Neural progenitor cell (in vitro differentiated cells): ENCODE data around the gene VEGFA. TPM values are rescaled to one million over a fixed set of nuclear protein-coding genes. Genes with fewer than 3 reads are reported as not detected.

ENCODE experiments used
- DNase-seq: peaks from one replicate; pipeline ENCODE4 v3.0.0-alpha.2; 2016; ENCODE audit warnings: low spot score
- H2AFZ ChIP-seq: fragments of 200-600 bp; sonication (generic); replicated peaks from 2 replicates; pipeline ENCODE4 v1.6.1; 2016; ENCODE audit warnings: antibody characterized with exemption
- H3F3A ChIP-seq: fragments of 200-600 bp; sonication (generic); 2 replicates; pipeline ENCODE4 v1.6.1; 2016; ENCODE audit warnings: antibody characterized with exemption, low read depth
- H3K27ac ChIP-seq: fragments of 200-600 bp; sonication (generic); 2 replicates; pipeline ENCODE4 v1.5.1; 2016; ENCODE audit warnings: mild to moderate bottlenecking
- H3K27me3 ChIP-seq: fragments of 200-600 bp; sonication (generic); 2 replicates; pipeline ENCODE4 v1.6.1; 2016; ENCODE audit warnings: mild to moderate bottlenecking, moderate library complexity
- H3K36me3 ChIP-seq: fragments of 200-600 bp; sonication (generic); 2 replicates; pipeline ENCODE4 v1.5.1; 2016
- H3K4me1 ChIP-seq: fragments of 200-600 bp; sonication (generic); 2 replicates; pipeline ENCODE4 v1.6.1; 2016; ENCODE audit warnings: mixed run types
- H3K4me2 ChIP-seq: fragments of 200-600 bp; sonication (generic); 2 replicates; pipeline ENCODE4 v1.6.1; 2016
- H3K4me3 ChIP-seq: fragments of 200-600 bp; sonication (generic); 2 replicates; pipeline ENCODE4 v1.5.1; 2016
- H3K79me2 ChIP-seq: fragments of 200-600 bp; sonication (generic); 2 replicates; pipeline ENCODE4 v1.6.1; 2016; ENCODE audit warnings: low read depth
- H3K9ac ChIP-seq: fragments of 200-600 bp; sonication (generic); 2 replicates; pipeline ENCODE4 v1.6.1; 2016
- H3K9me3 ChIP-seq: fragments of 200-600 bp; sonication (generic); 2 replicates; pipeline ENCODE4 v1.5.1; 2016; ENCODE audit warnings: low read depth
- H4K20me1 ChIP-seq: fragments of 200-600 bp; sonication (generic); 2 replicates; pipeline ENCODE4 v1.6.1; 2016; ENCODE audit warnings: low read depth
- H3K27ac Mint-ChIP-seq: 3 replicates; pipeline ENCODE4 v1.8.0; 2021; ENCODE audit warnings: mixed read lengths
- H3K27me3 Mint-ChIP-seq: 2 replicates; pipeline ENCODE4 v1.8.0; 2022; ENCODE audit warnings: low read depth, mild to moderate bottlenecking, inconsistent platforms, moderate library complexity, mixed read lengths; ENCODE audit not compliant: insufficient read depth
- H3K36me3 Mint-ChIP-seq: 3 replicates; pipeline ENCODE4 v1.8.0; 2021; ENCODE audit warnings: mixed read lengths
- H3K4me1 Mint-ChIP-seq: 3 replicates; pipeline ENCODE4 v1.8.0; 2021; ENCODE audit warnings: mixed read lengths
- H3K4me3 Mint-ChIP-seq: 3 replicates; pipeline ENCODE4 v1.8.0; 2021; ENCODE audit warnings: mild to moderate bottlenecking, moderate library complexity, mixed read lengths
- H3K9me3 Mint-ChIP-seq: 3 replicates; pipeline ENCODE4 v1.8.0; 2020; ENCODE audit warnings: mixed read lengths
- EZH2 ChIP-seq: fragments of 200-600 bp; sonication (generic); IDR thresholded peaks from 2 replicates; pipeline ENCODE4 v1.6.1; 2017; ENCODE audit warnings: antibody characterized with exemption, mild to moderate bottlenecking, moderate library complexity
- EZH2phosphoT487 ChIP-seq: fragments of 200-600 bp; sonication (generic); IDR thresholded peaks from 2 replicates; pipeline ENCODE4 v1.6.1; 2017; ENCODE audit warnings: antibody characterized with exemption
- total RNA-seq: library from RNA; depleted of rRNA; stranded (reverse); fragments of >200 nt; gene quantifications from 2 replicates; pipeline ENCODE4 v1.2.3, GENCODE V29; 2015; ENCODE audit warnings: low replicate concordance
- TF ChIP-seq, protein P1 (sequence below): fragments of 200-600 bp; sonication (generic); IDR thresholded peaks from 2 replicates; pipeline ENCODE4 v1.5.1; 2017; ENCODE audit warnings: antibody characterized with exemption, mild to moderate bottlenecking

Gene VEGFA
- total RNA-seq, 1 donor from 2014 or later, result 49.6 TPM

DNA sequence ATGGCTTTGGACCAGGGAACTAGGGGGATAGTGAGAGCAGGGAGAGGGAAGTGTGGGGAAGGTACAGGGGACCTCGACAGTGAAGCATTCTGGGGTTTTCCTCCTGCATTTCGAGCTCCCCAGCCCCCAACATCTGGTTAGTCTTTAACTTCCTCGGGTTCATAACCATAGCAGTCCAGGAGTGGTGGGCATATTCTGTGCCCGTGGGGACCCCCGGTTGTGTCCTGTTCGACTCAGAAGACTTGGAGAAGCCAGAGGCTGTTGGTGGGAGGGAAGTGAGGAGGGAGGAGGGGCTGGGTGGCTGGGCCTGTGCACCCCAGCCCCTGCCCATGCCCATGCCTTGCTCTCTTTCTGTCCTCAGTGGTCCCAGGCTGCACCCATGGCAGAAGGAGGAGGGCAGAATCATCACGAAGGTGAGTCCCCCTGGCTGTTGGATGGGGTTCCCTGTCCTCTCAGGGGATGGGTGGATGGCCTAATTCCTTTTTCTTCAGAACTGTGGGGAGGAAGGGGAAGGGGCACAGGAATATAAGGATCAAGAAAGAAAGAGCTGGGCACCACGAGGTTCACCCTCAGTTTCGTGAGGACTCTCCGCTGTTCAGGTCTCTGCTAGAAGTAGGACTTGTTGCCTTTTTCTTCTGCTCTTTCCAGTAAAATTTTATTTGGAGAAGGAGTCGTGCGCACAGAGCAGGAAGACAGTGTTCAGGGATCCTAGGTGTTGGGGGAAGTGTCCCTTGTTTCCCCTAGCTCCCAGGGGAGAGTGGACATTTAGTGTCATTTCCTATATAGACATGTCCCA is 4.2 kb downstream of the VEGFA start:
- peaks cover 16% of the 10 kb centered on the region for H3K27me3 Mint-ChIP-seq
- Histone ChIP-seq H3K27ac (no peak overlapping the region), H3K36me3 (no peaks in the 10 kb centered on the region), H4K20me1 (peaks cover 85% of the 10 kb centered on the region), H3K9ac (no peak overlapping the region), H3K4me3 (peak overlapping the region; percentile 27), H3K9me3 (no peaks in the 10 kb centered on the region), H2AFZ (no peak overlapping the region), H3K79me2 (peaks cover 70% of the 10 kb centered on the region), H3F3A (peaks cover 23% of the 10 kb centered on the region), H3K27me3 (peaks cover 5% of the 10 kb centered on the region), H3K4me2 (peak overlapping the region; percentile 99), H3K4me1 (peaks cover 31% of the 10 kb centered on the region)
- H3K27ac Mint-ChIP-seq, result peak overlapping the region; percentile 84
- H3K4me1 Mint-ChIP-seq, result peaks cover 38% of the 10 kb centered on the region
- no peak for DNase-seq
- TF ChIP-seq, protein P1, sequence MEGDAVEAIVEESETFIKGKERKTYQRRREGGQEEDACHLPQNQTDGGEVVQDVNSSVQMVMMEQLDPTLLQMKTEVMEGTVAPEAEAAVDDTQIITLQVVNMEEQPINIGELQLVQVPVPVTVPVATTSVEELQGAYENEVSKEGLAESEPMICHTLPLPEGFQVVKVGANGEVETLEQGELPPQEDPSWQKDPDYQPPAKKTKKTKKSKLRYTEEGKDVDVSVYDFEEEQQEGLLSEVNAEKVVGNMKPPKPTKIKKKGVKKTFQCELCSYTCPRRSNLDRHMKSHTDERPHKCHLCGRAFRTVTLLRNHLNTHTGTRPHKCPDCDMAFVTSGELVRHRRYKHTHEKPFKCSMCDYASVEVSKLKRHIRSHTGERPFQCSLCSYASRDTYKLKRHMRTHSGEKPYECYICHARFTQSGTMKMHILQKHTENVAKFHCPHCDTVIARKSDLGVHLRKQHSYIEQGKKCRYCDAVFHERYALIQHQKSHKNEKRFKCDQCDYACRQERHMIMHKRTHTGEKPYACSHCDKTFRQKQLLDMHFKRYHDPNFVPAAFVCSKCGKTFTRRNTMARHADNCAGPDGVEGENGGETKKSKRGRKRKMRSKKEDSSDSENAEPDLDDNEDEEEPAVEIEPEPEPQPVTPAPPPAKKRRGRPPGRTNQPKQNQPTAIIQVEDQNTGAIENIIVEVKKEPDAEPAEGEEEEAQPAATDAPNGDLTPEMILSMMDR, result no peak
- TF ChIP-seq EZH2 (no peak), EZH2phosphoT487 (no peak)
- H3K9me3 Mint-ChIP-seq, result peaks cover 2% of the 10 kb centered on the region
- H3K4me3 Mint-ChIP-seq, result peak overlapping the region; percentile 99
- H3K36me3 Mint-ChIP-seq, result peaks cover 29% of the 10 kb centered on the region

DNA sequence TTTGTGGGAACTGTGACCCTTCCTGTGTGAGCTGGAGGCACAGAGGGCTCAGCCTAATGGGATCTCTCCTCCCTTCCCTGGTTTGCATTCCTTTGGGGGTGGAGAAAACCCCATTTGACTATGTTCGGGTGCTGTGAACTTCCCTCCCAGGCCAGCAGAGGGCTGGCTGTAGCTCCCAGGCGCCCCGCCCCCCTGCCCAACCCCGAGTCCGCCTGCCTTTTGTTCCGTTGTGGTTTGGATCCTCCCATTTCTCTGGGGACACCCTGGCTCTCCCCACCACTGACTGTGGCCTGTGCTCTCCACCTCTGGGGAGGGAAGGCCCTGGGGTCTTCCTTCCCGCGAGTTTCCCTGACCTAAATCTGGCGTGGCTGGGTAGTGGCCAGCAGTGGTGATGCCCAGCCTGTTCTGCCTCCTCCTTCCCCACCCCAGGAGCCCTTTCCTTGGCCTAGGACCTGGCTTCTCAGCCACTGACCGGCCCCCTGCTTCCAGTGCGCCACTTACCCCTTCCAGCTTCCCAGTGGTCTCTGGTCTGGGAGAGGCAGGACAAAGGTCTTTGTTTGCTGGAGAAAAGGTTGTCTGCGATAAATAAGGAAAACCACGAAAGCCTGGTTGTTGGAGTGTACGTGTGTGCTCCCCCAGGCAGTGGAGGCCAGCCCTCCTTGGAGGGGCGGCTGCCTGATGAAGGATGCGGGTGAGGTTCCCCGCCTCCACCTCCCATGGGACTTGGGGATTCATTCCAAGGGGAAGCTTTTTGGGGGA is 4.9 kb downstream of the VEGFA start:
- Histone ChIP-seq H2AFZ (no peak overlapping the region), H3K4me3 (peak overlapping the region; percentile 28), H3K36me3 (no peaks in the 10 kb centered on the region), H3K4me1 (peaks cover 31% of the 10 kb centered on the region), H3K9ac (no peak overlapping the region), H3K27ac (no peak overlapping the region), H3K79me2 (peaks cover 70% of the 10 kb centered on the region), H3K9me3 (no peaks in the 10 kb centered on the region), H3F3A (peaks cover 23% of the 10 kb centered on the region), H3K4me2 (peak overlapping the region; percentile 99), H3K27me3 (peaks cover 5% of the 10 kb centered on the region), H4K20me1 (peaks cover 86% of the 10 kb centered on the region)
- Mint-ChIP-seq H3K36me3 (peaks cover 32% of the 10 kb centered on the region), H3K27ac (no peak overlapping the region), H3K4me3 (peak overlapping the region; percentile 99), H3K9me3 (peaks cover 2% of the 10 kb centered on the region), H3K27me3 (peaks cover 14% of the 10 kb centered on the region), H3K4me1 (peaks cover 31% of the 10 kb centered on the region)
- peak; percentile 93 for DNase-seq
- no peak for TF ChIP-seq EZH2phosphoT487
- TF ChIP-seq, protein P1, result peak; percentile 79

GRCh38 chr6:43775535-43775885 is 5.5 kb downstream of the VEGFA start:
- Histone ChIP-seq H3K27me3 (peaks cover 5% of the 10 kb centered on the region), H3K9ac (no peak overlapping the region), H3K9me3 (no peaks in the 10 kb centered on the region), H3K36me3 (no peaks in the 10 kb centered on the region), H3F3A (peaks cover 18% of the 10 kb centered on the region), H3K4me3 (no peak overlapping the region), H4K20me1 (peaks cover 87% of the 10 kb centered on the region), H2AFZ (no peak overlapping the region), H3K4me2 (peak overlapping the region; percentile 99), H3K4me1 (peaks cover 31% of the 10 kb centered on the region), H3K27ac (no peak overlapping the region), H3K79me2 (peaks cover 67% of the 10 kb centered on the region)
- DNase-seq, result no peak
- H3K9me3 Mint-ChIP-seq, result no peaks in the 10 kb centered on the region
- peaks cover 32% of the 10 kb centered on the region for H3K36me3 Mint-ChIP-seq
- H3K27ac Mint-ChIP-seq, result peak overlapping the region; percentile 38
- H3K4me3 Mint-ChIP-seq, result peak overlapping the region; percentile 48
- peaks cover 14% of the 10 kb centered on the region for H3K27me3 Mint-ChIP-seq
- peaks cover 31% of the 10 kb centered on the region for H3K4me1 Mint-ChIP-seq
- TF ChIP-seq, protein P1, result no peak
- TF ChIP-seq EZH2phosphoT487 (no peak), EZH2 (no peak)
